T follicular helper cell (primary cell): ENCODE results near the gene UBE2E2.

ENCODE experiments used
- DNase-seq: peaks from one replicate; pipeline ENCODE4 v3.0.0-alpha.2; 2020; ENCODE audit warnings: low read depth

UBE2E2 gene

DNA sequence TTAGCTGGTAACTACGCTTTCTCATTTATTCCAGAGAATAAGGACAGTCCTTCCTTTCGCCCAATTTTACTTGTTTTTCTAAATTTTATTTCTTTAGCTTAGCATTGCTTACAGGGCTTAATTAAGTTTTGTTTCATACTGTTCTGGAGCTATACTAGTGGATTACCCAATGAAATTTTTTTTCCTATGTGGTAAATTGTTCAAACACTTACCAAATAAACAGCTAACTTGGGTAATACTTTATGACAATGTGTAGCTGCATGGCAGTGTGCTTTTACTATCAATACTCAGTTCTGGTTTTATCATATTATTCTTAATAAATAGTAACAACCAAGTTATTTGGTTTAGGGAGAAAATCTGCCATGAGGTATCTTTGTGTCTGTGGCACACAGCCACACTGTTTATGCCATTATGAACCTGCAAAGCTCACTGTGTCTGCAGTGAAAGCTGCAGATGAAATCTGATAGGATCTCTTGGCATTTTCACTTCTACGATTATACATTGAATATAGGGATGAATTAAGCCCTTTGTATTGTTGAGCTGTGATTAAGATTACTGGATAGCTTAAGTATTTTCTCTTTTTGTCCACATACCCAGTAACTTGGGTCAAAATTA lies 37.2 kb downstream of the UBE2E2 start:
- DNase-seq, result no peak

DNA sequence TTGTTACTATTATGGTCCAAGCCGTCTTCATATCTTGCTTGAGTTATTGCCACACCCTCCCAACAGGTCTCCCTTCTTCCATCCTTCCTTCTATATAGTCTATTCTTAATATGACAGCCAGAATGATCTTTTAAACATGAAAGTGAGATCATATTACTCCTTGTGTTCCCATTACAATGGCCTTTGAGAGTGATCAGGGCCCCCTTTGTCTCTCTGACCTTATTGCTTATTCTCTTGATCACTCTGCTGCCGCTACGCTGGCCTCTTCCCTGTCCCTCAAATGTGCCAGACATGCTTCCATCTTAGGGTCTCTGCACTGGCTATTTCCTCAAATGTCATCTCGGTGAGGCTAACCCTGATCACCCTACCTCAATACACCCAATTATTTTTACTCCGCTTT lies 38.1 kb downstream of the UBE2E2 start:
- no peak for DNase-seq

DNA sequence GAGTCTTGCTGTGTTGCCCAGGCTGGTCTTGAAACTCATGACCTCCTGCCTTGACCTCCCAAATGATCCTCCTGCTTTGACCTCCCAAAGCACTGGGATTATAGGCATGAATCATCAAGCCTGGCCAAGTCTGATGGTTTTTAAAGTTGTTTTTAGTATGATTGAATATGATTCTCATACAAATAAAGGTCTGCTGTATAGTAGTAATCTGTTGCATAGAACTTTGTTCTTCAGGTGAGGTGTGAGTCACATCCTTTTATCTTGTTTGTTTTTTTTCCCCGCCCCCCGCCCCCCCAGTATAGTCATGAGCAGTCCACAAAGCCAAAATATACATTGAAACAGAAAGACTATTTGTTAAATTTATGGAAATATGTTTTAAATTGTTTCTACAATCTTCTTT lies 39.0 kb downstream of the UBE2E2 start:
- DNase-seq, result no peak

DNA sequence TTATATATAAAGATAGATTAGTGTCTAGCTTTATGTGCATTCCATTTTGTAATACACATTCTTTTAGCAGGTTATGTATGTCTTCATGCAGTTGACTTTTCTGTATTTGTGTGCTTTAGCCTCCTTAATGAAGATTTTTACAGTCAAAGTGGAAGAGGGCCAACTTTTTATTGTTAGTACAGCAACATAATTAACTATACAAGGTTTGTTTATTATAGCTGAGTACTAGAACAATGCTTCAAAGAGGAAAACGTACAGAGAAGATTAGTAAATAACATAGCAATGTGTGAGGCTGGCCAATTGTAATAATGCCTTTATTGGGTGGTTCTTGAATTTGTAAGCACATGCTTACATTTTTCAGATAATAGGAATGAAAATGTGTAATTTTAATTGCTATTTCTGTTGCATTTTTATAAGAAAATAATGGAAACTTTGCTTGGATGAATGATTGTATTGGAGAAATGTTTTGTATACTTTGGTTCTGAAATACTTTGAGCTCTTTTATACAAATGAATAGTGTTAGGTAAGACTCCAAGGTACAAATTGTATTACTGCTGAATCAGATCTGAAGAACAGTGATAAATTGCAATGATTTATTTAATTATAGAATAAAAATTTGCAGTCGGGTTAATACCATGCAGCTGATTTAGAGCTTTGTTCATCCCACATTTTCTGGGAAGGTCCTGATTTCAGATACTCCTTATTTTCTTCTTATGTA lies 41.4 kb downstream of the UBE2E2 start:
- DNase-seq, result no peak

DNA sequence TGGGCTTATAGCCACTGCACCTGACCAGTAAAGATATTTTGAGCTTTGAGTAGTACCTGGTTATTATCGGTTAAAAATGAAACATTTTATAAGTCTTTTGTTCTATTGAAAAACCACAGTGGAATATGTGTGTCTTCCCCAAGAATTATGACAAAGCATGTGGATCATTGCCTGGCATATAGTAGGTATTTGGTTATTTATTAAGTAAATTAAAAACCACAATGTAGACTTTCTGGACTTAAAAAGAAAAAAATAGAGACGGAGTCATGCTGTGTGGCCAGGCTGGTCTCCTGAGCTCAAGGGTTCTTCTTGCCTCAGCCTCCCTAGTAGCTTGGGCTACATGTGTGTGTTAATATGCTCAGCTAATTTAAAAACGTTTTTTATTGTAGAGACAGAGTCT lies 43.5 kb downstream of the UBE2E2 start:
- DNase-seq, result no peak

DNA sequence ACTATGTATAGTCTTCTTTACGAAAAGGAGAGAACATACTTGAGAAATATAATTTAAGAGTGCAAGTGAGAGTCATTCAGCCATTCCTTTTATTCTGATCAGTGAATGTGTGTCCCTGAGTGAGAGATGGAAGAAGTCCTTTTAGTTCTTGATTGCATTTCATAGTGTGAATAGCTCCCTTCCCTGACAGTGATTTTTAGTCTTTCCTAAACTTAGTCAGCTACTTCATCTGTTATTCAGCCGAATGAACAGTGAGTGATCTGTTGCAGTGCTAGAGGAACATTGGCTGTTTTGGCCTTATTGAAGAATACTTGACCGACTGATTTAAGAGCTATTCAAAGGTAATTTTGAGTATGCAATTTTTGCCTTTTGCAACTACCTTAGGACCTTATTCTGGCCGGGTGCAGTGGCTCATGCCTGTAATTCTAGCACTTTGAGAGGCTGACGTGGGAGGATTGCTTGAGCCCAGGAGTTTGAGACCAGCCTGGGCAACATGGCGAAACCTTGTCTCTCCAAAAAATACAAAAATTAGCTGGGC lies 45.5 kb downstream of the UBE2E2 start:
- no peak for DNase-seq

DNA sequence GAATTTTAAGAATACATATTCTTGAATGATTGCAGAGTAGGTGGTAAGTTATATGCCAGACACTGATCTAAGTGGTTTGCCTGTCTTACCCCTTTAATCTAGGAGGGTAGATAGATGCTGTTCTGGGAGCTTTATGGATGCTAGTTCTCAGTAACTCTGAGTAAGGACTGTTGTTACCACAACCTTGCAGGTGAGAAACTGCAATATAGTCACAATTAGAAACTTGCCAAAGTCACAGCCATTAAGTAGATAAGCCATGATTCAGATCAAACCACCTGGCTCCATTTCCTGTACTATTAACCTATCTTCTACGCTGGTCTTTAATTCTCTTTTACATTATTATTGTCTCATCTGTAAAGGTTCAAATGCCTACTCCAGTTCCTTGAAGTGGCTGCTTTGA lies 46.8 kb downstream of the UBE2E2 start:
- no peak for DNase-seq

DNA sequence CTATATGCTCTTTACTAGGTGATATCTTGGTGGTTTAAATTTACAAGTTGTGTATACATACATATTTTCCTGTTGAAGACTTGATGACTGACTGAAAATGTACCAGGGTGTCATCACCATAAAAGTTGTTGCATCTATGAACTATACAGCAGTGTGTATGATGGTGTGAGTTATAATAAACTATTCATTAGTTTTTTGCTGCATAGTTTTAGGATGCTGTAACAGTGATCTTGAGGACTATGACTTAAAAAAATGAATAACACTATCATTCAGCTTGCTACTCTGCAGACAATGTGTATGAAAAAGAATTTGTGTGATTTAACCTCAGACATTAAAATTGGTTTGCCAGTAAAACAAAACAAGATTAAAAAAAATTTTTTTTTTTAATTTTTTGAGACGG lies 49.0 kb downstream of the UBE2E2 start:
- no peak for DNase-seq

DNA sequence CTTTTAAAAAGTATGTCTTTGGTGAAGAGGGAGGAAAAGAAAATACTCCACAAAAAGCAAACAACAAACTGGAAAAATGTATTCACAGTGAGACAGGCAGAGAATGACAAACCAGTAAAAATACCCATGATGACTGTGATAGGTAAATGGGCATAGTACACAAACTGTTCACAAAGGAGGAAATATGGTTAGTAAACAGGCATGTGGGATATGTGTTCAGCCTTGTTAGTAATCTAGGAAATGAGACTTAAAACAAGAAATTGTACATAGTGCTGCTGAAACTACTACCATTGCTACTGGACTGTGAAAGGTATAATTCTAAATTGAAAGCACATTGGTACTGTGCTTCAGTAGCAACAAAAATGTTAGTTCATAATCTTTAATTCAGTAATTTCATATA lies 50.1 kb downstream of the UBE2E2 start:
- no peak for DNase-seq

DNA sequence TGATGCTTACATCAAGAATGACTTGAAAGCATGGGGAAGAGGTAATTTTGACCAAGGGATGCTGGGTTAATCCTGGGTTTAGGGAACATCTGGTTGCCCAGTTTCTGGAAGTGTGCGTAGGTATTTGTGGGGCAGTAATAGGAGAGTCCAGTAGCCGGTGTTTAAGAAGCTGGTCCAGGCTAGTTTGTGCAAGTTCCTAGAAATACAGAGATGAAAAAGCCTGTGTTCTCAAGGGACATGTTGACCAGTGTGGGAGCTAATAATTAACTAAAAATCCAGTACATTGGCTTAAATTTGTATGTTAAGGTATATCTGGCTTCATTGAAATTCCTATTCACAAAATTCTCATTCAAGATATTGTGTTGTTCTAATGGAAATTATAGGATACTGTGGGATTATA lies 51.2 kb downstream of the UBE2E2 start:
- DNase-seq, result no peak

DNA sequence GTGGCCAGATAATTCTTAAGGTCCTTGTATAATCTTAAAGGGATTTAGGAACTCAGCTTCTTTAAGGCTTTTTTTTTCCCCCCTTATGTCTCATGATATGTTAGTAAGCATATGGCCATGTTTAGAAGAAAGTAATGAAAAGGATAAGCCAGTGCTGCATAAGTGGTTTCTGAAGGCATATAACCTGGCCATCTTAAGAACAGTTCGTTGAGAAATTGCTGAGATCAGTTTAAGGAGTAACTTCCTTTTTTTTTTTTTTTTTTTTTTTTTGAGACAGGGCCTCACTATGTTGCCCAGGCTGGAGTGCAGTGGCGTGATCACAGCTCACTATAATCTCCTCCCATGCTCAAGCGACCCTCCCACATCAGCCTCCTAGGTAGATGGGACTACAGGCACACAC lies 51.7 kb downstream of the UBE2E2 start:
- DNase-seq, result no peak

DNA sequence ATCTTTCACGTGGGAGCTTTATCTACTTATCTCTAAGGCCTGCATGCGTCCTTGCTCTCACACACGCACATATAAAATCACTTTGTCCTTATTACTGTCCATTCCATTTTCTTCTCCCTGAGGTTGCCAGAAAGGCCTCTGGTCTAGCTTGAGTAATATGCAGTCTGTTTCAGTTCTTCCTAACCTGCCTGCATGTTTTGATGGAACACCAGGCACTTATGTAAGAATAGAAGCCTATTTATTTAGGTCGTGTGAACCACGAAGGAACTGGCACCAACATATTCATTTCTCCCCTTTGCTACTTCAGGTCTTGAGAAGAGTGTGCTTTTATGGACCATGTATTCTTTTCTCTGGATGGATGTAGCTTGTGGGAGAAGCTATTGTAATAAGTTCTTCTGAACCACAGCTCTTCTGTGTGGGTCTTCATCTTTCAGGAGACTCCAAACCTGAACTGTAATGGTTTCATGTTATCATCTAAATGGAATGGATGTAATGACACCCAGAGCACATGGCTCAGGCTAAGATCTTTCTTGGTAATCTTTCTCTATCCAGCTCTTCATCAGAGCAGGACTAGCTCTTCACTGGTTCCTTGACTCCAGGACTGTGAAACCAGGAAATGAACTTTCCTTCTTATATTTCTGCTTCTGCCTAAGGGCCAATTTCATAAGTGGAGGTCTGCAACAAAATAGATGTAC lies 53.8 kb downstream of the UBE2E2 start:
- no peak for DNase-seq

DNA sequence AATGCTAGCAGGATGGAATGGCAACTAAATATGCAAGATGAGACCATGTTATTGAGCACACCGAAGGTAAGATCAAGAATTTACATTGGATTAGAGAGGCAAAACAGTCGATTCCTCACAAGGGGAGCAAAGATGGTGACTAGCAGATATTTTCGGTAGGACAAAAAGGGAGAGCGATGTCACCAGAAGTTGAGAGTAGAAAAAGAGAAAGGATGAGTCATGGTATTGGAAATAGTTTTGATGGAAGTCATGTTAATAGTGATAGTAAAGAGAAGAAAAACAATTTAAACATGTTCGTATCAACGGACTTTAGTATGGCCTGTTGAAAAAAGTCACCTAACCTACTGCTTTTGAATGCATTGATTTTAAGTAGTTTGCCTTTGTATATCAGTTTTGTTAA lies 55.0 kb downstream of the UBE2E2 start:
- no peak for DNase-seq

DNA sequence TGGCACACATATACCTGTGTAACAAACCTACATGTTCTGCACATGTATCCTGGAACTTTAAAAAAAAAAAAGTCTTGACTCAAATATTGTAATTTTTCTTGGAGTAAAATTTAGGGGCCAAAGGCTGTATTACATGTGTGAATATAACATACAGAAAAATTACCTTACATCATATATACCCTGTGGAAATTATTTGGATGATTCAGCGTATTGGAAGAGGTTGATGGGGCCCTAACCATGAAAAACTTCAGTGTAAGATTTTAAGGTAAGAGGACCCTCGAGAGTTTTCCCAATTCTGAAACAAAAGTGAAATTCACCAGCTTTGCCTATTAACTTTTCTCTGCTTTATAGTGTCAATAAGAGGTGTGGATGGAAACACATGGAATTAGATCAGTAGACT lies 56.4 kb downstream of the UBE2E2 start:
- DNase-seq, result no peak

DNA sequence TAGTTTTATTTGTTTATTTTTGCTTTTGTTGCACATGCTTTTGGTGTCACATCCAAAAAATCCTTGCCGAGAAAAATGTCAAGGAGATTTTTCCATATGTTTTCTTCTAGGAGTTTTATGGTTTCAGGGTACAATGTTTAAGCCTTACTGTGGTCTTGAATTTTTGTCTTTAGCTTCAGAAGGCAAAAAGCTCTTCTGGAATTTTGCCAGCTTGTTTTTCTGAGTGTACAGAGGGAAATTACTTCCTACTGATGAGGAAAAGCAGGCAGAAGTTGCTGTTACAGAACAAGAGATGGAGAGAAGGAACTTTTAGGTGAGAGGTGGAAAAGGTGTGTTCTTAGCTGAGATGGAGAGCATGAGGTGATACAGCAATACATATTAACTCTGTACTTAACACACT lies 59.6 kb downstream of the UBE2E2 start:
- no peak for DNase-seq

DNA sequence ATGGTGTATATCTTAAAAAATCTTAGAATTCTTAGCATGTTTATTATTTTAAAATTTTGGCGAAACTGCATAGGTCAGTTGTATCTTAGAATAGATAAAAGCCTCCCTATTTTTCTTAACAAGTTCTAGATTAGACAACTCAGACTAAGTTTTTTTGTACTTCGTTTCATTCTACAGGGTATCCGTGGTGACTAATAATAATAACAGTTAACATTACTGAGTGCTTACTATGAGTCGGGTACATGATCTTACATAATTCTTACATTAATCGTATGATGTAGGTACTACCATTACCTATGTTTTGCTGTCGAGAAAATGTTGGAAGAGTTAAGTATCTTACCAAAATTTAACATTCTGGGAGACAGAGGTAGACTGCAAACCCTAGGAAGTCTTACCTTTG lies 60.7 kb downstream of the UBE2E2 start:
- no peak for DNase-seq

DNA sequence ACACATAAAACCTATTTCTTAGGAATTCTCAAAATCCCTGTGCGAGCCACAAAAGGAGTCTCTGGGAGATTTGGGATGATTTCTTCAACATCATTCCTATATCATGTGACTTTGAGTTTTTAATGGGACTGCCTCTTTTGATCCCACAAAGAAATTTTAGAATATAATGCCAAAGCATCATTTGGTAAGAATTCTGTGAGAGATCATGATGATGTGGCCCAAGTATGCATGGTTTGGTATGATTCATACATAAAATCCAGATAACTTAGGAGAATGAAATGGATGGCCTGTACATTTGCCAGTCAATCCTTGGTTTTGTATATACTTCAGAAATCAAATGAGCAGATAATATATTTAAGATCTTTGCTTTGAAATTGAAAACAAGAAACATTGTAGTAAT lies 61.3 kb downstream of the UBE2E2 start:
- no peak for DNase-seq

DNA sequence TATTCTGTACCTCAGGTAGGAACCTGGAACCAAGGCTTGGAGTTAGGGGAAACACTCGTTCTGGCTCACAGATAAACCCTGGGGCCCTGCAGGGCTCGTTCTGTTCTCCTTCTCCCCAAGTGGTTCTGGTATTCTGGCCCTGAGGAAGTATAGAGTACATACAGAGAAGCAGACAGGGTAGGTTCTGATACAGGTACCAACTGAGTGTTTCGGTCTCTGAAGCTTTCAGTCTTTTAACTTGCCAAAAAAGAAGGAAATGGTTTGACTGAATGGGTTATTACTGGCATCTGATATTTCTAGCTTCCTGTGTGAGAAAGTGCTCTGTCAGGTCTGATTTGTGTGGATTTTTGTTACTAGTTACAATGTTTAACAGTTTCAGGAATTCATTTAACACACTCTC lies 67.3 kb downstream of the UBE2E2 start:
- DNase-seq, result no peak

DNA sequence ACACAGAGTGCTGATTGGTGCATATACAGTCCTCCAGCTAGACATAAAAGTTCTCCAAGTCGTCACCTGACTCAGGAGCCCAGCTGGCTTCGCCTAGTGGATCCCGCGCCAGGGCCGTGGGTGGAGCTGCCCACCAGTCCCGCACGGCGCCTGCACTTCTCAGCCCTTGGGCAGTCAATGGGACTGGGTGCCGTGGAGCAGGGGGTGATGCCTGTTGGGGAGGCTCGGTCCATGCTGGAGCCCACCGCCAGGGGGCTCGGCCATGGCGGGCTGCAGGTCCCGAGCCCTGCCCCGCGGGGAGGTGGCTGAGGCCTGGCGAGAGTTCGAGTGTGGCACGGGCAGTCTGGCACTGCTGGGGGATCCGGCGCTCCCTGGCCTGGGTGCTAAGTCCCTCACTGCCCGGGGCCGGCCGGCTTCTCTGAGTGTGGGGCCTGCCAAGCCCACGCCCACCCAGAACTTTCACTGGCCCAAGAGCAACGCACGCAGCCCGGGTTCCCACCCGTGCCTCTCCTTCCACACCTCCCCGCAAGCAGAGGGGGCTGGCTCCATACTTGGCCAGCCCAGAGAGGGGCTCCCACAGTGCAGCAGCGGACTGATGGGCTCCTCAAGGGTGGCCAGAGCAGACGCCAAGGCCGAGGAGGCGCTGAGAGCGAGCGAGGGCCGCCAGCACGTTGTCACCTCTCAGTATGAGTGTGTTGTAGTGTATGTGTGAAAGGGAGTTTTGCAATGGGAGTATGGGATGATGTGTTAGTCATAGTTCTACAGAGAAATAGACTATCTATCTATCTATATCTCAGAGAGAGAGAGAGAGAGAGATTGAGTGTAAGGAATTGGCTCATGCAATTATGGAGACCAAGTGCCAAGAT lies 69.0 kb downstream of the UBE2E2 start:
- DNase-seq, result no peak

DNA sequence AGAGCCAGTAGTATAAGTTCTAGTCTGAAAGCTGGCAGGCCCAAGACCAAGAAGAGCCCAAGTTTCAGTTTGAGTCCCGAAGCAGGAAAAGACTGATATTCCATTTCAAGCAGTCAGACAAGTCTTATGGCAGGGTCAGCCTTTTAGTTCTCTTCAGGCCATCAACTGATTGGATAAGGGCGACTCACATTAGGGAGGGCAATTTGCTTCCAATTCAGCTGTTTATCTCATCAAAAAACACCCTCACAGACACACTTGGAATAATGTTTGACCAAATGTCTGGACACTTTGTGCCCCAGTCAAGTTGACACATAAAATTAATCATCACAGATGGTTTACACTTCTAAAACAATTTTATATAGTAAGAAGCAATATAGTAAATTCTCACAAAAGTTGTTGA lies 69.7 kb downstream of the UBE2E2 start:
- no peak for DNase-seq

DNA sequence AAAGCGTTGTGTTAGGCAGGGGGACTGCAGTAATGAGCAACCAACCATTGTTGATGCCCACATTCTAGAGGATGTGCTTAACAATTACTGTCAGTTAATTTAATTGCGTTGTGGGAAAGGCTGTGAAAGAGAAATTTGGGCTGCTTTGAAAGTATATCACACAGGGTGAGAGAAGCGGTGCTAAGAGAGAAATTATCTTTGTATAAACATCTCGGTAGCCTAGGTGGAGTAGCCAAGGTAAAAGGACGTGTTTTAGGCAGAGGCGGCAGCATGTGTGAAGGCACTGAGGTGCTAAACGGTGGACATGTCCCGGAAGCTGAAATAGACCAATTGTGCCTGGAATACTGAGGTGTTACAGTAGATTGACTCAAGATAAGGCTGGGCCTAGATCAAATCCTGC lies 71.9 kb downstream of the UBE2E2 start:
- no peak for DNase-seq

DNA sequence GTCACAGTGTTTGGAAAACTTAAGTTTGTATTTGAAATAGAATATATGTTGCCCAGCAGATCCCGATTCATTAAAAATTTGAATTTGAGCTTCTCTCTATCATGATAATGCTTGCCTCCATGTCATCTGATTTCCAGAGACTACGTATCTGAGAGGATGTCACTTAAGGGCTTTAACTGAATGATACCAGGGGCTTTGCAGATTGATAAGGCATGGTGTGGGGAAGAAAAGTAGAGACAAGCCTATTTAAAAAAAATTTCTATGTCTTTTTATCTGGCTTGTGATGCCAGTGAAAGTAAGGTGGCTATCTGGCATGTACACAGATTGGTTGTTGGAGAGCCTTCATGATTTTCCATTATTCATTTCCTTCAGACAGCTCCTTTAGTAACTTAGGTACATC lies 72.7 kb downstream of the UBE2E2 start:
- no peak for DNase-seq
